Keratinocyte (primary cell): ENCODE data around the gene RPL23. TPM values are rescaled to one million over a fixed set of nuclear protein-coding genes. Genes with fewer than 3 reads are reported as not detected.

Source experiments
- DNase-seq: peaks from one replicate; pipeline ENCODE4 v3.0.0-alpha.2; 2011; ENCODE audit warnings: low read depth, missing footprints, low spot score
- FAIRE-seq: peaks from 2 replicates; lab custom pipeline; 2011; peaks lifted over from hg19 to GRCh38; lab: Jason Lieb, UNC
- H2AFZ ChIP-seq: 2 replicates; pipeline ENCODE4 v1.6.0; 2012; ENCODE audit warnings: low read length, control low read depth, inconsistent platforms; ENCODE audit not compliant: control insufficient read depth
- H3K27ac ChIP-seq: 2 replicates; pipeline ENCODE4 v1.5.1; 2011; ENCODE audit warnings: low read length; ENCODE audit not compliant: control insufficient read depth, insufficient read depth
- H3K27me3 ChIP-seq: 3 replicates; pipeline ENCODE4 v1.6.0; 2011; ENCODE audit warnings: low read length; ENCODE audit not compliant: control insufficient read depth, insufficient read depth; ENCODE audit errors: extremely low read depth
- H3K36me3 ChIP-seq, 2 experiments: 2 replicates in 1 of 2; 3 replicates in 1 of 2; pipeline ENCODE4 v1.5.1; 2011; ENCODE audit warnings: low read length in 2 of 2, mild to moderate bottlenecking in 1 of 2; ENCODE audit not compliant: control insufficient read depth in 2 of 2, insufficient read depth in 2 of 2; ENCODE audit errors: extremely low read depth in 1 of 2
- H3K4me1 ChIP-seq: 3 replicates; pipeline ENCODE4 v1.5.1; 2011; ENCODE audit warnings: low read length; ENCODE audit not compliant: control insufficient read depth, insufficient read depth; ENCODE audit errors: extremely low read depth
- H3K4me2 ChIP-seq: 3 replicates; pipeline ENCODE4 v1.6.0; 2011; ENCODE audit warnings: low read depth, low read length; ENCODE audit not compliant: control insufficient read depth, insufficient read depth; ENCODE audit errors: extremely low read depth
- H3K4me3 ChIP-seq, 3 experiments: fragments of 200-600 bp in 1 of 3; sonication (generic) in 1 of 3; 2 replicates in 2 of 3; 3 replicates in 1 of 3; pipeline ENCODE4 v1.5.1; 2011 to 2016; ENCODE audit warnings: low read length in 3 of 3, mild to moderate bottlenecking in 3 of 3, control low read depth in 2 of 3, inconsistent platforms in 1 of 3, low read depth in 1 of 3, mixed read lengths in 1 of 3, mixed run types in 1 of 3, moderate library complexity in 1 of 3; ENCODE audit not compliant: control insufficient read depth in 2 of 3, insufficient read depth in 2 of 3; ENCODE audit errors: extremely low read depth in 1 of 3
- H3K79me2 ChIP-seq: 2 replicates; pipeline ENCODE4 v1.6.0; 2012; ENCODE audit warnings: low read length; ENCODE audit not compliant: control insufficient read depth, insufficient read depth
- H3K9ac ChIP-seq: 3 replicates; pipeline ENCODE4 v1.6.0; 2011; ENCODE audit warnings: low read length; ENCODE audit not compliant: control insufficient read depth, insufficient read depth; ENCODE audit errors: extremely low read depth
- H3K9me1 ChIP-seq: 3 replicates; pipeline ENCODE4 v1.6.0; 2011; ENCODE audit warnings: low read length; ENCODE audit not compliant: control insufficient read depth, insufficient read depth; ENCODE audit errors: extremely low read depth
- H3K9me3 ChIP-seq: 2 replicates; pipeline ENCODE4 v1.5.1; 2012; ENCODE audit warnings: low read depth, low read length; ENCODE audit not compliant: control insufficient read depth
- H4K20me1 ChIP-seq: 3 replicates; pipeline ENCODE4 v1.6.0; 2011; ENCODE audit warnings: low read length; ENCODE audit not compliant: control insufficient read depth, insufficient read depth; ENCODE audit errors: extremely low read depth
- EZH2 ChIP-seq: IDR thresholded peaks from one replicate; pipeline ENCODE4 v1.6.1; 2012; ENCODE audit warnings: inconsistent platforms, mild to moderate bottlenecking, low read length, moderate library complexity
- dilution Hi-C: fragments of 300-500 bp; cut with MboI; formaldehyde crosslinking; loops from one replicate; pipeline ENCODE4 v1.7.0; 2020; ENCODE audit warnings: low sequenced_read_pairs; ENCODE audit not compliant: extremely low pct_ligation_motif_present
- polyA plus RNA-seq, 5 experiments: library from polyadenylated mRNA; depleted of rRNA in 3 of 5; stranded (reverse) in 3 of 5; stranded (forward) in 1 of 5; unstranded in 1 of 5; fragments of >200 nt; gene quantifications; 1 replicate in 1 of 5; 2 replicates in 3 of 5; 3 replicates in 1 of 5; pipeline versions ENCODE4 v1.2.1 to v1.2.3, GENCODE V29; 2011 to 2012; ENCODE audit warnings: missing spikeins in 2 of 5, low read depth in 1 of 5, low replicate concordance in 1 of 5
- TF ChIP-seq, protein P1 (sequence below), 3 experiments: IDR thresholded peaks in 1 of 3; conservative IDR thresholded peaks in 1 of 3; optimal IDR thresholded peaks in 1 of 3; 2 replicates in 2 of 3; 3 replicates in 1 of 3; pipeline versions ENCODE3 to v1.5.1; 2011; ENCODE audit warnings: low read length in 3 of 3, mild to moderate bottlenecking in 3 of 3, moderate library complexity in 2 of 3, control low read depth in 1 of 3, inconsistent platforms in 1 of 3; ENCODE audit not compliant: insufficient read depth in 2 of 3; ENCODE audit errors: extremely low read depth in 1 of 3

Gene RPL23
- polyA plus RNA-seq, 1 donor (not counting 4 experiments of a cell fraction or from before 2014, with no cell fraction given): 2,966 TPM

DNA sequence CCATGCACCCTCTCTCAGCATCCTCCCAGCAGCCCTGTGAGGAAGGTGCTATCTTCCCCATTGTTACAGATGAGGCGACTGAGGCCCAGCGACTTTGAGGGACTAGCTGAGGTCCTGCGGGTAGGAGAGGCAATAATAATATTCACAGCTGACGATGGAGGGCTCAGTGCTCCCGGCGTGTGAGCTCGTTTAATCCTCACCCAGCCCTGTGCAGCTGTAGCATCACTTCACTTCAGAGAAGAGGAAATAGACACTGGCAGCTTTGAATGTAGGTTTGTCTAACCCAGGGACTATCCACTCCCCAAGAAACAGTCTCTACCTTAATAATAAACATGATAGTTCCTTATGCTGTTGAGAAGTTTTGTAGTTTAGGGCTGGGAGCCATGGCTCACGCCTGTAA lies 37.9 kb upstream of the RPL23 start:
- Histone ChIP-seq H4K20me1 (peaks cover 6% of the 10 kb centered on the region), H3K4me1 (no peaks in the 10 kb centered on the region), H3K4me2 (no peak overlapping the region), H3K27me3 (no peaks in the 10 kb centered on the region), H3K4me3 (no peak overlapping the region), H3K9me3 (no peaks in the 10 kb centered on the region), H3K27ac (no peak overlapping the region), H3K9me1 (no peaks in the 10 kb centered on the region), H2AFZ (no peak overlapping the region), H3K36me3 (peaks cover 52 to 60% of the 10 kb centered on the region in 2 experiments), H3K9ac (no peak overlapping the region), H3K79me2 (peaks cover 35% of the 10 kb centered on the region)
- dilution Hi-C loops: no loop called here
- TF ChIP-seq, protein P1, sequence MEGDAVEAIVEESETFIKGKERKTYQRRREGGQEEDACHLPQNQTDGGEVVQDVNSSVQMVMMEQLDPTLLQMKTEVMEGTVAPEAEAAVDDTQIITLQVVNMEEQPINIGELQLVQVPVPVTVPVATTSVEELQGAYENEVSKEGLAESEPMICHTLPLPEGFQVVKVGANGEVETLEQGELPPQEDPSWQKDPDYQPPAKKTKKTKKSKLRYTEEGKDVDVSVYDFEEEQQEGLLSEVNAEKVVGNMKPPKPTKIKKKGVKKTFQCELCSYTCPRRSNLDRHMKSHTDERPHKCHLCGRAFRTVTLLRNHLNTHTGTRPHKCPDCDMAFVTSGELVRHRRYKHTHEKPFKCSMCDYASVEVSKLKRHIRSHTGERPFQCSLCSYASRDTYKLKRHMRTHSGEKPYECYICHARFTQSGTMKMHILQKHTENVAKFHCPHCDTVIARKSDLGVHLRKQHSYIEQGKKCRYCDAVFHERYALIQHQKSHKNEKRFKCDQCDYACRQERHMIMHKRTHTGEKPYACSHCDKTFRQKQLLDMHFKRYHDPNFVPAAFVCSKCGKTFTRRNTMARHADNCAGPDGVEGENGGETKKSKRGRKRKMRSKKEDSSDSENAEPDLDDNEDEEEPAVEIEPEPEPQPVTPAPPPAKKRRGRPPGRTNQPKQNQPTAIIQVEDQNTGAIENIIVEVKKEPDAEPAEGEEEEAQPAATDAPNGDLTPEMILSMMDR (optimal IDR thresholded peaks at IDR 0.05 in 1 of 3, IDR thresholded peaks at IDR 0.05 in 1 of 3, conservative IDR thresholded peaks at IDR 0.05 in 1 of 3; ENCODE audit: extremely low read depth in 1 of 3, insufficient read depth in 2 of 3, low read length in 3 of 3): no peak
- TF ChIP-seq EZH2: no peak
- FAIRE-seq (no peak), DNase-seq (no peak)

DNA sequence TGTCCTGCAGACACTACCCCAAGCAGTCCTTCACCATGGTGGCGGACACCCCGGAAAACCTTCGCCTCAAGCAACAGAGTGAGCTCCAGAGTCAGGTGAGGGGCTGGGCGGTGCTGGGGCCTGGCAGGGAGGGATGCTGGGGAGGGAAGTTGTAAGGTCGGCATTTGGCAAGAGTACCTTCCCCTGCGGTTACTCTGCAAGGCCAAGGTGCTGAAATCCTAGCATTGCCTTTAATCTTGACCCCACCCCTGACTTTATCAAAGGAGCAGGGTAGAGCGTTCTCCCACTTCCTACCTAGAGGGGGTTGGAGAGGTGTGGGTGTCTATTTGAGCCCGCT lies 36.9 kb upstream of the RPL23 start:
- H2AFZ ChIP-seq: no peak overlapping the region
- peaks cover 6% of the 10 kb centered on the region for H4K20me1 ChIP-seq
- no peak overlapping the region for H3K9ac ChIP-seq
- H3K36me3 ChIP-seq: peaks cover 55 to 65% of the 10 kb centered on the region in 2 experiments
- no peak overlapping the region for H3K27ac ChIP-seq
- no peaks in the 10 kb centered on the region for H3K4me1 ChIP-seq
- no peaks in the 10 kb centered on the region for H3K27me3 ChIP-seq
- no peak overlapping the region for H3K4me3 ChIP-seq
- dilution Hi-C loops: no loop called here
- H3K9me3 ChIP-seq: no peaks in the 10 kb centered on the region
- no peak for DNase-seq
- H3K79me2 ChIP-seq: peaks cover 46% of the 10 kb centered on the region
- no peaks in the 10 kb centered on the region for H3K9me1 ChIP-seq
- TF ChIP-seq EZH2: no peak
- TF ChIP-seq, protein P1 (optimal IDR thresholded peaks at IDR 0.05 in 1 of 3, IDR thresholded peaks at IDR 0.05 in 1 of 3, conservative IDR thresholded peaks at IDR 0.05 in 1 of 3; ENCODE audit: extremely low read depth in 1 of 3, insufficient read depth in 2 of 3, low read length in 3 of 3): no peak
- no peak for FAIRE-seq
- no peak overlapping the region for H3K4me2 ChIP-seq
